ENCODE data around the gene SIGLECL1.

The SIGLECL1 gene

GRCh38 chr19:51252306-51253079 is 1.6 kb downstream of the SIGLECL1 start:
- DNase-seq (ENCODE audit: low read depth in 2 of 2), result no peak

- DNase-seq (ENCODE audit: low read depth in 2 of 2), result no peak
Observed at GRCh38 chr19:51253088-51253806, 2.4 kb downstream of the SIGLECL1 start.

GRCh38 chr19:51256155-51256625 is 5.3 kb downstream of the SIGLECL1 start:
- no peak for DNase-seq (ENCODE audit: low read depth in 2 of 2)

GRCh38 chr19:51257471-51257870 is 6.6 kb downstream of the SIGLECL1 start:
- DNase-seq (ENCODE audit: low read depth in 2 of 2), result no peak

GRCh38 chr19:51258165-51259160 is 7.6 kb downstream of the SIGLECL1 start:
- DNase-seq (ENCODE audit: low read depth in 2 of 2), result no peak

GRCh38 chr19:51259348-51260245 is 8.7 kb downstream of the SIGLECL1 start:
- DNase-seq (ENCODE audit: low read depth in 2 of 2), result no peak

GRCh38 chr19:51263808-51264207 is 12.9 kb downstream of the SIGLECL1 start:
- DNase-seq (ENCODE audit: low read depth in 2 of 2), result no peak

GRCh38 chr19:51271067-51271466 is 20.2 kb downstream of the SIGLECL1 start:
- no peak for DNase-seq (ENCODE audit: low read depth in 2 of 2)

GRCh38 chr19:51272183-51272810 is 21.4 kb downstream of the SIGLECL1 start:
- DNase-seq (ENCODE audit: low read depth in 2 of 2), result no peak

- DNase-seq (ENCODE audit: low read depth in 2 of 2), result no peak
Observed at GRCh38 chr19:51274049-51274770, 23.3 kb downstream of the SIGLECL1 start.

GRCh38 chr19:51277112-51277511 is 26.2 kb downstream of the SIGLECL1 start:
- DNase-seq (ENCODE audit: low read depth in 2 of 2), result no peak

- no peak for DNase-seq (ENCODE audit: low read depth in 2 of 2)
Observed at GRCh38 chr19:51282335-51282734, 31.5 kb downstream of the SIGLECL1 start.

- no peak for DNase-seq (ENCODE audit: low read depth in 2 of 2)
Observed at GRCh38 chr19:51285682-51286081, 34.8 kb downstream of the SIGLECL1 start.

- no peak for DNase-seq (ENCODE audit: low read depth in 2 of 2)
Observed at GRCh38 chr19:51289635-51290034, 38.8 kb downstream of the SIGLECL1 start.

GRCh38 chr19:51292971-51293370 is 42.1 kb downstream of the SIGLECL1 start:
- DNase-seq (ENCODE audit: low read depth in 2 of 2), result no peak

GRCh38 chr19:51293571-51294210 is 42.8 kb downstream of the SIGLECL1 start:
- no peak for DNase-seq (ENCODE audit: low read depth in 2 of 2)

- no peak for DNase-seq (ENCODE audit: low read depth in 2 of 2)
Observed at GRCh38 chr19:51294211-51294976, 43.5 kb downstream of the SIGLECL1 start.

- DNase-seq (ENCODE audit: low read depth in 2 of 2), result no peak
Observed at GRCh38 chr19:51294977-51295375, 44.1 kb downstream of the SIGLECL1 start.

Data from stimulated activated CD4-positive, alpha-beta T cell treated with anti-CD3 and anti-CD28 coated beads, Interleukin-1b, Interleukin-23, amount 100 ng/mL, for 1 hour (primary cell).